ENCODE measurements around the gene CTSF.
"Not testable (repeated sequence)": the region's sequence is repeated elsewhere in the genome, so short reads cannot be mapped to it uniquely, and the experiment has no call there.

Gene CTSF

DNA sequence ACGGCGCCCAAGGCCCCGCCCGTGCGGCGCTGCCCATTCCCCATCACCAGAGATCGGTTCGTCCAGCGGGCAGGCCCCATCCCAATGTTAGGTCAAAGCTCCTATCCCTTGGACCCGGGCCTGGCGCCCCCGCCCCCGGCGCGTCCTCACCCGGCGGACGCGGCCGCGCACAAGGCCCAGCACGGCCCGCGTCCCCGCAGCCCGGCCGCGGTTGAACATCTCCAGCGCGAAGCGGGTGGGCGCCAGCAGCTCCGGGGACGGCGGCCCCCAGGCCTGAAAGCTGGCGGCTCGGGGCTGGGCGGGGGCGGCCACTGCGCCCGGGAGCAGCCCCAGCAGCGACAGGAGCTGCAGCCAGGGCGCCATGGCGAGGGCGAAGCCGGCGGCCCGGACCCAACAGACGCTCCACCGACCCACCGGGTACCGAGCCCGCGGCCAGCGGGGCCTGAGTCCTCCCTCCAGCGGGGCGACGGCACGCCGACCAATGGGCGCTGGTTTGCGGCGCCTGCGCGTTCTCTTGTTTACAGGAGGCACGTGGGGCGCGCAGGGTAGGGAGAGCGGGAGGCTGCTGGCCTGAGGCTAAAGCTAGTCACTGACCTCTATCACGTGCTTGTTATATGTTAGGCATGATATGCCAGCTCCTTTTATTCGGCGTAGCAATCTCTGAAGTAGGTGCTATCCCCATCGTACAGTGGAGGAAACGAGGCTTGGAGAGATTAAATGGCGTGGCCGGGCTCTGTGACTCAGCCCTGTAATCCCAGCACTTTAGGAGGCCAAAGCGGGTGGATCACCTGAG lies at the start of gene CTSF:
CTSF (minus strand) TSS at position 483 of the 793 bp plus-strand sequence; CDS start at position 363, 120 bp downstream.
- no peaks in the 10 kb centered on the region for H3K9me3 Mint-ChIP-seq
- H3K27ac Mint-ChIP-seq, result no peak within 1 kb of the TSS
- H3K27me3 Mint-ChIP-seq, result peaks cover 31% of the 10 kb centered on the region
- intact Hi-C loops (cut with micrococcal nuclease), result no loop called here
- H3K4me3 Mint-ChIP-seq, result peak within 1 kb of the TSS; percentile 72
- no peaks in the 10 kb centered on the region for H3K36me3 Mint-ChIP-seq (ENCODE audit: low read depth)
- H3K4me1 Mint-ChIP-seq (ENCODE audit: low read depth), result peaks cover 11% of the 10 kb centered on the region

DNA sequence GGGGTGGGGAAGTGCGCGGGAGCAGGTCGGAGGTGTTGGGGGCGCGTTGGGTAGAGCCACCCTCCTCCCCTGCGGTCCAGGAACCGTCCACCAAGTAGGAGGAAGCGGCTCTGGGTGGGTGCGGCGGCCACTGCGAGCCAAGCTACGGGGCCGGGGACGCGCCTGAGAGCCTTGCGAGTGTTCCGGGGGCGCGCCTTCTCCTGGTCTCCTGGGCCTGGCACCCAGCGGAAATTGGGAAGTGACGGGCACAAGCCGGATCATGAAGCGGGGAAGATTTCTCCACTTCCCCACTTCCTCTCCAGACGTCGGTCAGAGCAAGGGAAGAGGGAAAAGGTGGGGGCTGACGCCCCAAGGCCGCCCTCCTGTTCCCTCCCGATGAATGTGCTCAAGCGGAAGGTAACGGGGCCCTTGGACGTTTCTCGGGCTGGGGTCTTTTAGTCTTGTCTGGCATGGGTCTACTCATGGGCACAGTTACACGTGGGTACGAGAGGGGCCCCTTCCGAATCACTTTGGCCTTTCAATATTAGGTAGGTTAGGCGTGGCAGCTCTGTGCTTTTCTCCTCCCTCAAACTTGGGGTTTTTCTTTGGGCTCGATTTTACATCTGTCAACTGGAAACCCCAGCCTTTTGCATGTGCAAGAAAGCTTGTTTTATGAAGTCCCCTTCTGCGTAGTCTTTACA lies 48.9 kb upstream of the CTSF start:
- Mint-ChIP-seq H3K27ac (peak overlapping the region; percentile 100), H3K4me3 (peak overlapping the region; percentile 99), H3K4me1 (ENCODE audit: low read depth) (peaks cover 44% of the 10 kb centered on the region), H3K9me3 (no peaks in the 10 kb centered on the region), H3K27me3 (no peaks in the 10 kb centered on the region), H3K36me3 (ENCODE audit: low read depth) (peaks cover 53% of the 10 kb centered on the region)
- intact Hi-C loops (cut with micrococcal nuclease), result loop anchor here (2.0 kb wide), 1 partner anchor 22 kb away; no protein-coding TSS in a partner anchor

DNA sequence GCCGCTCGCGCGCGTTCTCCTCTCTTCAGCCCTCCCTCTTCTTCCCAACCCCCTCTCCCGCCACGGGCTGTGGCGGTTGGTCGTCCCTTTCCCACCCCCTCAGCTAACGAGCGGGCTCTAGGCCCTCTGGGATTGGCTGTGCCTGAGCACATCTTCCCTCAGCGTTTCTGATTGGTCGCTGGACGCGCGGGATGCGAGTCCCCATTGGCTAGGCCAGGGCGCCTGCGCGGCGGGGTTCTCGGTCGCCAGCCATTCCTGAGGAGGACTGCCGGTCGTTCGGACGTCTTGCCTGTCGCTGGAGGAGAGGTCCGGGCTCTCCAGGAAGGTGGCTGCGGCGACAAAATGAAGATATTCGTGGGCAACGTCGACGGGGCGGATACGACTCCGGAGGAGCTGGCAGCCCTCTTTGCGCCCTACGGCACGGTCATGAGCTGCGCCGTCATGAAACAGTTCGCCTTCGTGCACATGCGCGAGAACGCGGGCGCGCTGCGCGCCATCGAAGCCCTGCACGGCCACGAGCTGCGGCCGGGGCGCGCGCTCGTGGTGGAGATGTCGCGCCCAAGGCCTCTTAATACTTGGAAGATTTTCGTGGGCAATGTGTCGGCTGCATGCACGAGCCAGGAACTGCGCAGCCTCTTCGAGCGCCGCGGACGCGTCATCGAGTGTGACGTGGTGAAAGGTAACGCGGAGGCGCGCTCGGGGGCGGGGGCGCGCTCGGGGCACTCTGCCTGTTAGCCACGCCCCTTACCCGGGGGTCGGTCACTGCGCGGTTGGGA lies 48.2 kb upstream of the CTSF start, which contains the start of gene RBM14:
RBM14 (plus strand) TSS at position 252 of the 776 bp plus-strand sequence; CDS start at position 343, 91 bp downstream.
- Mint-ChIP-seq H3K27me3 (no peaks in the 10 kb centered on the region), H3K9me3 (no peaks in the 10 kb centered on the region), H3K27ac (peak within 1 kb of the TSS; percentile 100), H3K4me3 (peak within 1 kb of the TSS; percentile 99), H3K36me3 (ENCODE audit: low read depth) (peaks cover 46% of the 10 kb centered on the region), H3K4me1 (ENCODE audit: low read depth) (peaks cover 36% of the 10 kb centered on the region)
- intact Hi-C loops (cut with micrococcal nuclease), result loop anchor here (2.0 kb wide), 1 partner anchor 22 kb away; no protein-coding TSS in a partner anchor

DNA sequence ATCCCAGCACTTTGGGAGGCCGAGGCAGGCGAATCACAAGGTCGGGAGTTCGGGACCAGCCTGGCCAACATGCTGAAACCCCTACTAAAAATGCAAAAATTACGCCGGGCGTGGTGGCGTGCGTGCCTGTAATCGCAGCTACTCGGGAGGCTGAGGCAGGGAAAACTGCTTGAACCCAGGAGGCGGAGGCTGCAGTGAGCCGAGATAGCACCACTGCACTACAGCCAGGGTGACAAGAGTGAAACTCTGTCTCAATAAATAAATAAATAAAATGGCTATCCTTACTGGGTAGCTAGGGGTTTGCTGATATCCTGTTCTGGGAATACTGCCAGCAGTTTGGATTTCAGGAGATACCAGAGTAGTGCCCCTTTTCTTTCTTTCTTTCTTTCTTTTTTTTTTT lies 45.7 kb upstream of the CTSF start:
- intact Hi-C loops (cut with micrococcal nuclease), result no loop called here
- H3K9me3 Mint-ChIP-seq, result no peaks in the 10 kb centered on the region
- peaks cover 20% of the 10 kb centered on the region for H3K4me1 Mint-ChIP-seq (ENCODE audit: low read depth)
- H3K27me3 Mint-ChIP-seq, result no peaks in the 10 kb centered on the region
- H3K36me3 Mint-ChIP-seq (ENCODE audit: low read depth), result peaks cover 33% of the 10 kb centered on the region
- no peak overlapping the region for H3K27ac Mint-ChIP-seq
- H3K4me3 Mint-ChIP-seq, result no peak overlapping the region

- no peaks in the 10 kb centered on the region for H3K27me3 Mint-ChIP-seq
- H3K9me3 Mint-ChIP-seq, result no peaks in the 10 kb centered on the region
- peaks cover 20% of the 10 kb centered on the region for H3K36me3 Mint-ChIP-seq (ENCODE audit: low read depth)
- no peak overlapping the region for H3K27ac Mint-ChIP-seq
- no peak overlapping the region for H3K4me3 Mint-ChIP-seq
- peaks cover 17% of the 10 kb centered on the region for H3K4me1 Mint-ChIP-seq (ENCODE audit: low read depth)
- intact Hi-C loops (cut with micrococcal nuclease), result no loop called here
Observed at GRCh38 chr11:66612458-66612857, 44.1 kb upstream of the CTSF start.

- Mint-ChIP-seq H3K4me1 (ENCODE audit: low read depth) (peaks cover 23% of the 10 kb centered on the region), H3K36me3 (ENCODE audit: low read depth) (peaks cover 28% of the 10 kb centered on the region), H3K27me3 (no peaks in the 10 kb centered on the region), H3K9me3 (no peaks in the 10 kb centered on the region), H3K27ac (no peak overlapping the region), H3K4me3 (no peak overlapping the region)
- intact Hi-C loops (cut with micrococcal nuclease), result no loop called here
Observed at GRCh38 chr11:66609721-66610617, 41.6 kb upstream of the CTSF start.

DNA sequence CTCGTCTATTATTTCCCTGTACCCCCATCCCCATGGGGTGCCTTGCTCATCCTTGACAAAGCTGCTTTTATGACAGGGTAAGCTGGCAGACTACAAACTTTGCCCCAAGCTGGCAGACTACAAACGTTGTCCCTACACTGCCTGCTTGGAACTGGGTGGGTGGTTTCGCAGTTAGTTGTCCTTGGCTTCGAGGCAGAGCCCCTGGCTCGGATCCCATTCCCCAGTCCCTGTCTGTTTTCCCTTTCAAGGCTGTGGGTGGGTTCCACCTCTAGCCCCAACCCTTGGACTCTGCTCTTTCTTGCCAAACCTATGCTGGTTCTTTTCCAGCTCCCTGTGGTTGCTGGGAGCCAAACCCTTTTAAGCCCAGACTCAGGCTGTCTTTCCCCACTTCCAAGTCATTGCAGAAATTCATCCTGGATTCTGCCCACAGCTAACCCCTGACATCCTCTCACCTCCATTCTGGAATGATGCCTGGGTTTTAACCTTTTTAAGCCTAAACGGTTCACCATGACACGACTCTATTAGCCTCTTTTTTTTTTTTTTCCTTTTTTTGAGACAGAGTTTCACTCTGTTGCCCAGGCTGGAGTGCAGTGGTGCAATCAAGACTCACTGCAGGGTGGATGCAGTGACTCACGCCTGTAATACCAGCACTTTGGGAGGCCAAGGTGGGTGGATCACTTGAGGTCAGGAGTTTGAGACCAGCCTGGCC lies 38.9 kb upstream of the CTSF start:
- no peaks in the 10 kb centered on the region for H3K9me3 Mint-ChIP-seq
- peak overlapping the region; percentile 79 for H3K27ac Mint-ChIP-seq
- intact Hi-C loops (cut with micrococcal nuclease), result no loop called here
- H3K4me1 Mint-ChIP-seq (ENCODE audit: low read depth), result peaks cover 26% of the 10 kb centered on the region
- H3K36me3 Mint-ChIP-seq (ENCODE audit: low read depth), result peaks cover 55% of the 10 kb centered on the region
- no peaks in the 10 kb centered on the region for H3K27me3 Mint-ChIP-seq
- no peak overlapping the region for H3K4me3 Mint-ChIP-seq

DNA sequence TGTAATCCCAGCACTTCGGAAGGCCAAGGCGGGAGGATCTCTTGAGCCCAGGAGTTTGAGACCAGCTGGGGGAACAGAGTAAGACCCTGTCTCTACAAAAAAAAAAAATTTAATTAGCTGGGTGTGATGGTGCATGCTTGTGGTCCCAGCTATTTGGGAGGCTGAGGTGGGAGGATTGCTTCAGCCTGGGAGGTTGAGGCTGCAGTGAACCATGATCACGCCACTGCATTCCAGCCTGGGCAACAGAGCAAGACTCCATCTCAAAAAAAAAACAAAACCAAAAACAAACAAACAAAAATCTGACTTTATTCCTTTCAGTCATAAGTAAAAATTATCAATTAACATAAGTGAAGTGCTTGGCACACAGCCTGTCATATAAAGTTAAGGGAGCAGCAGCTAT lies 38.2 kb upstream of the CTSF start:
- H3K27ac Mint-ChIP-seq; H3K4me3 Mint-ChIP-seq; intact Hi-C loops (cut with micrococcal nuclease); H3K27me3 Mint-ChIP-seq; H3K9me3 Mint-ChIP-seq: not testable (repeated sequence)
- Mint-ChIP-seq H3K4me1 (ENCODE audit: low read depth) (peaks cover 26% of the 10 kb centered on the region), H3K36me3 (ENCODE audit: low read depth) (peaks cover 61% of the 10 kb centered on the region)

GRCh38 chr11:66604155-66604554 lies 35.7 kb upstream of the CTSF start:
- Mint-ChIP-seq H3K4me3 (no peak overlapping the region), H3K9me3 (no peaks in the 10 kb centered on the region), H3K36me3 (ENCODE audit: low read depth) (peaks cover 71% of the 10 kb centered on the region), H3K27ac (no peak overlapping the region), H3K4me1 (ENCODE audit: low read depth) (peaks cover 49% of the 10 kb centered on the region), H3K27me3 (no peaks in the 10 kb centered on the region)
- intact Hi-C loops (cut with micrococcal nuclease), result no loop called here

DNA sequence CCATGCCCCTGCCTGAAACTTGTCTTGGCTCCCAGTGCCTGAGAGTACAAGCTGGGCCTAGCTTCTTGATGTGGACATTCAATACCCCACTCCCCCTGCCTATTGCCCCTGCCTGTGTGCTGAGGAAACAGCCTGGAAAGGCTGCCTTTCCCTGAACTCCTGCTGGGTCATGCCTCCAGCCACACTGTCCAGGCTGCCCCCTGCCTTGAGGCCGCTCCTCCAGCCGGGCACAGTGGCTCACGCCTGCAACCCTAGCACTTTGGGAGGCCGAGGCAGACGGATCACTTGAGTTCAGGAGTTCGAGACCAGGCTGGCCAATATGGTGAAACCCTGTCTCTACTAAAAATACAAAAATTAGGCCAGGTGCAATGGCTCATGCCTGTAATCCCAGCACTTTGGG lies 34.7 kb upstream of the CTSF start:
- Mint-ChIP-seq H3K4me1 (ENCODE audit: low read depth) (peaks cover 46% of the 10 kb centered on the region), H3K27ac (no peak overlapping the region), H3K27me3 (no peaks in the 10 kb centered on the region), H3K4me3 (no peak overlapping the region), H3K36me3 (ENCODE audit: low read depth) (peaks cover 76% of the 10 kb centered on the region), H3K9me3 (no peaks in the 10 kb centered on the region)
- intact Hi-C loops (cut with micrococcal nuclease), result no loop called here

DNA sequence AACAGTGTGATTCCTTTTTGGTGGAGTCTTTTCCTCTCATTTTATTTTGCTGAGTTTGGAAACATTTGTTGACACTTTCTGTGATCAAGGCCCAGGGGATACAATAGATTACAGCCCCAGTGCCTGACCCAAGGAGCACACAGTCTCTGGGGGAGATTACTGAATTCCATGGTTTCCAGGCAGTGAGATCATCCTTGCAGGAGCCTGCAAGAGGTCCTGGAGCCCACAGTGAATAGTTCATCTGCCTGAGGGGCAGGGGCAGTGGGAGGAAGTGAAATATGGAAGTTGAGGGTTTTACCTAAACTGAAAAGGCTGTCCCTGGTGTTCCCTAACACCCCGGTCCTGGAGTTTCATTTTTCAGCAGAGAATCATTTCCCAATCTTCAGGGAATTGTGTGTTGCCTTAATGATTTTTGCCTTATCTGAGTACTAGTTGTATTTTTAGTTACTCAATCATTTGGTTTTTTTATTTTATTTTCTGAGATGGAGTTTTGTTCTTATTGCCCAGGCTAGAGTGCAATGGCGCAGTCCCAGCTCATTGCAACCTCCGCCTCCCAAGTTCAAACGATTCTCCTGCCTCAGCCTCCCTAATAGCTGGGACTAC lies 32.3 kb upstream of the CTSF start:
- H3K9me3 Mint-ChIP-seq, result no peaks in the 10 kb centered on the region
- peak overlapping the region; percentile 33 for H3K27ac Mint-ChIP-seq
- no peaks in the 10 kb centered on the region for H3K27me3 Mint-ChIP-seq
- H3K4me1 Mint-ChIP-seq (ENCODE audit: low read depth), result peaks cover 41% of the 10 kb centered on the region
- peaks cover 64% of the 10 kb centered on the region for H3K36me3 Mint-ChIP-seq (ENCODE audit: low read depth)
- H3K4me3 Mint-ChIP-seq, result no peak overlapping the region
- intact Hi-C loops (cut with micrococcal nuclease), result no loop called here

DNA sequence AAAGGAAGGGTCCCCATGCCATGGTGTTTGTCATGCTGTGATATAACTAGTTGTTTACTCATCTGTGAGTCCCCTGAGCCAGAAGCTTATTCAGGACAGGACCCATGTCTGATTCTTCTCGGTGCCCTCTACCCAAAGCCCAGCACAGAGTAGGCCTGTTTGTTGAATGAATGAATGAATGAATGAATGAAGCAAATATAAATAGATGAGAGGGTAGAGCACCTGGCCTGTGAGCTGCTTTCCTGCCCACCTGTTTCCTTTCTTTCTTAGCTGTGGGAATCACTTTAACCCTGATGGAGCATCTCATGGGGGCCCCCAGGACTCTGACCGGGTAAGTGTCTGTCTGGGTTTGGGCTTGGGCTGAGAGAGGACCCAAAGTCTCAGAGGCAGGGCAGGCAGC lies 31.8 kb upstream of the CTSF start:
- peaks cover 46% of the 10 kb centered on the region for H3K4me1 Mint-ChIP-seq (ENCODE audit: low read depth)
- no peaks in the 10 kb centered on the region for H3K27me3 Mint-ChIP-seq
- peaks cover 59% of the 10 kb centered on the region for H3K36me3 Mint-ChIP-seq (ENCODE audit: low read depth)
- peak overlapping the region; percentile 33 for H3K27ac Mint-ChIP-seq
- no peaks in the 10 kb centered on the region for H3K9me3 Mint-ChIP-seq
- intact Hi-C loops (cut with micrococcal nuclease), result no loop called here
- H3K4me3 Mint-ChIP-seq, result no peak overlapping the region

All from dendritic cell treated with granulocyte-macrophage colony-stimulating factor and Interleukin-4, amounts not matched to agents 40 ng/mL and 50 ng/mL, for 4 days (primary cell).